ENCODE data around the gene SLC35C1. TPM values are rescaled to one million over a fixed set of nuclear protein-coding genes. Genes with fewer than 3 reads are reported as not detected.

The SLC35C1 gene
- total RNA-seq, 1 experiment from 2014 or later: 4.8 TPM

DNA sequence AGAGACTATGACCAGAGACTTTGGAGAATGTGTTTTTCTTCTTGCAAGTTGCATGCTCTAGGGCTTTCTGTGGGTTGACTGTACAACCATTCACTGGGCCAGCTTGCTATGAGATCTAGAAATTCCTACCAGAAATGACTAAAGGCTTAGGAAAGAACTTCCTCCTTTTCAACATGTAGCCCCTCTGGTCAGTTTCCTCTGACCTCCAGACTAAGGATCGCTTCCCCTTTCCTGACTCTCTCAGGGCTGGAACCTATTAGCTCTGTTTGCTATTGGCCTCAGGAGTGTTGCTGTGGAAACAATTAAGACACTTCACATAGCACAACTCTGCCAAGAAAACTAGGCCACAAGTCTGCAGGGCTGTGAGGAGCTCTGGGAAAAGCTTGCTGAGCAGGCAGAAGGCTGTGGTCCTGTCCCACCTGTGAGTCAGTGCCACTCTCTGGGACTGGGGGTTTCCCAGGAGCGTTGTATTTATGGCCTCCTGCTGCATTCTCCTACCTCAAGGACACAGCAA lies 53.1 kb downstream of the SLC35C1 start:
- no peak overlapping the region for H3K4me2 ChIP-seq (ENCODE audit: low read depth, low read length, poor library complexity, severe bottlenecking)
- H3K27ac ChIP-seq (ENCODE audit: low read length): no peak overlapping the region
- H3K27me3 ChIP-seq (ENCODE audit: low read length): no peaks in the 10 kb centered on the region
- no peaks in the 10 kb centered on the region for H3K9me2 ChIP-seq (replicated peaks; ENCODE audit: insufficient read depth, low read length)
- H3K4me3 ChIP-seq (ENCODE audit: low read length): no peak overlapping the region
- H3K9ac ChIP-seq (ENCODE audit: low read length): no peak overlapping the region
- H3K36me3 ChIP-seq (ENCODE audit: insufficient read depth, low read length): no peaks in the 10 kb centered on the region
- no peak overlapping the region for H2AFZ ChIP-seq (ENCODE audit: low read length)
- no peaks in the 10 kb centered on the region for H3K9me3 ChIP-seq (ENCODE audit: low read length)
- H4K20me1 ChIP-seq (ENCODE audit: insufficient read depth, low read depth, low read length): peaks cover 13% of the 10 kb centered on the region
- peaks cover 10% of the 10 kb centered on the region for H3K4me1 ChIP-seq (ENCODE audit: low read length)
- no peak for DNase-seq
- peaks cover 17% of the 10 kb centered on the region for H3K79me2 ChIP-seq (ENCODE audit: low read length)

DNA sequence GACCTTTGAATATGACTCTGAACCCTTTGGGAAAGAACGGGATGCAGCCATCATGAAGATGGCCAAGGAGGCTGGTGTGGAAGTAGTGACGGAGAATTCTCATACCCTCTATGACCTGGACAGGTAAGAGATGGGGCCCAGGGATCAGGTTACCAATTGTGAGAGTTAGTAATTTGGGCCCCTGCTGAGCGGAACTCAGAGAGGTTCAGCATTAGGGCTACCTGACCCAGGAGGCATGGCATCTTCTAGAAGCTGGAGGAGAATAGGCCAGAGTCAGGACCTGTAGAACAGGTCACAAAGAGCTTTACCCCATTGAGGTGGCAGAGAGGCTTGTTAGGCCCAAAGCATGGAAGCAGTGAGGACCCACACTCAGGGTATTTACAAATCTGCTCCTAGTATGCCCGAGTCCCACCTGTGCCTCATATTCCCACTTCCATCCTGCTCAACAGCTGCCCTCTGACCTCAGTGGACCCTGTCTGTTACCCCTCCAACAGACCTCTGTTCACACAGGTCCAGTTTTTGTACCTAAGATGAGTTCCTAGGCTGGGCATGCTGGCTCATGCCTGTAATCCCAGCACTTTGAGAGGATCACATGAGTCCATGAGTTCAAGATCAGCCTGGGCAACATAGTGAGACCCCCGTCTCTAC lies 53.9 kb downstream of the SLC35C1 start:
- Histone ChIP-seq H3K27me3 (ENCODE audit: low read length) (no peaks in the 10 kb centered on the region), H2AFZ (ENCODE audit: low read length) (no peak overlapping the region), H3K27ac (ENCODE audit: low read length) (no peak overlapping the region), H3K79me2 (ENCODE audit: low read length) (peaks cover 9% of the 10 kb centered on the region), H3K4me2 (ENCODE audit: low read depth, low read length, poor library complexity, severe bottlenecking) (no peak overlapping the region), H3K4me1 (ENCODE audit: low read length) (peaks cover 2% of the 10 kb centered on the region), H3K9ac (ENCODE audit: low read length) (no peak overlapping the region), H3K4me3 (ENCODE audit: low read length) (no peak overlapping the region), H3K36me3 (ENCODE audit: insufficient read depth, low read length) (no peaks in the 10 kb centered on the region), H4K20me1 (ENCODE audit: insufficient read depth, low read depth, low read length) (peaks cover 4% of the 10 kb centered on the region), H3K9me2 (replicated peaks; ENCODE audit: insufficient read depth, low read length) (no peaks in the 10 kb centered on the region), H3K9me3 (ENCODE audit: low read length) (no peaks in the 10 kb centered on the region)
- no peak for DNase-seq

DNA sequence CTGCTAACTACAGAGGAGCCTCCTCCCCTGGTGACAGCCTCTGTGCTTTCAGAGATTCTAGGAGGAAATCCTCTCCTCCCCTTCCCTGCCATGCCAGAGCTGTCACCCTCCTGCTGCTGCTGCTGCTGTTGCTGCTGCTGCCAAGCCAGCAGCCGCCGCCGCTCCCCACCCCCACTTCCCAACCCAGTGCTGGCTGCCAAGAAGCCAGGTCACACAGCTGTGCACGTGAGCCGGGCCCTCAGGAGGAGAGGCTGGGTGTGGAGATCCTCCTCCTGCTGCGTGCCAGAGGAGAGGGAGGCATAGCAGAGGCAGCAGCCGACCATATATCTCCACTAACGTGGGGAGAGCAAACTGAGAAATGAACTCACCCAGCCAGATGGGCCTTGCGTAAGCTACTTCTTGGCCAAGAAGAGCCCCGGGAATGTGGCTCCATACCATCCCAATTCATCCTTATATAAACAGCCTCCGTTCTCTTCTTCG lies 54.8 kb downstream of the SLC35C1 start:
- H3K4me1 ChIP-seq (ENCODE audit: low read length): no peaks in the 10 kb centered on the region
- no peaks in the 10 kb centered on the region for H3K36me3 ChIP-seq (ENCODE audit: insufficient read depth, low read length)

DNA sequence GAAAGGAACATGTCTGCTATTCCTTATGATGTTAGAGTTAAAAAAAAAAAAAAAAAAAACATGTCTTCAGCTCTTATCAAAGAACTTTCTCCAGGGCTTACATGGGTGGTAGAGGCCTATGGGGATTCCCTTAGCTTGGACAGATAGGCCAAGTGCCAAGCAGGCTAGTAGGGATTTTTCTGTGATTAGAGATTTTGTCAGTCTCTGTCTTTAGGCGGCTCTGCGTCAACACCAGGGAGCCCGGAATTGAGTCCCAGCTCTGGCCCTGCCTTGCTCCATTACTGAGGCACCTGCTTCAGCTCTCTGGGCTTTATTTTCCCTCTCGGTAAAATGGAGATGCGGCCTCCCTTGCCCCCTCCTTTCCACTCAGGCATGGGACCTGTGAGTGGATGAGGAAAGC lies 55.4 kb downstream of the SLC35C1 start:
- Histone ChIP-seq H2AFZ (ENCODE audit: low read length) (no peak overlapping the region), H3K79me2 (ENCODE audit: low read length) (no peaks in the 10 kb centered on the region; the same call in 1 of the 2 replicates), H3K4me1 (ENCODE audit: low read length) (no peaks in the 10 kb centered on the region), H3K9me3 (ENCODE audit: low read length) (no peaks in the 10 kb centered on the region), H3K36me3 (ENCODE audit: insufficient read depth, low read length) (no peaks in the 10 kb centered on the region), H3K9me2 (replicated peaks; ENCODE audit: insufficient read depth, low read length) (no peaks in the 10 kb centered on the region), H3K27ac (ENCODE audit: low read length) (no peak overlapping the region), H3K27me3 (ENCODE audit: low read length) (no peaks in the 10 kb centered on the region), H3K4me3 (ENCODE audit: low read length) (no peak overlapping the region), H4K20me1 (ENCODE audit: insufficient read depth, low read depth, low read length) (no peaks in the 10 kb centered on the region), H3K4me2 (ENCODE audit: low read depth, low read length, poor library complexity, severe bottlenecking) (no peak overlapping the region), H3K9ac (ENCODE audit: low read length) (no peak overlapping the region)
- DNase-seq: no peak

More for the DNA sequence above, 54.8 kb downstream of the SLC35C1 start:
- Histone ChIP-seq H3K9me2 (replicated peaks; ENCODE audit: insufficient read depth, low read length) (no peaks in the 10 kb centered on the region), H3K79me2 (ENCODE audit: low read length) (peaks cover 2% of the 10 kb centered on the region; the same call in 1 of the 2 replicates), H3K9me3 (ENCODE audit: low read length) (no peaks in the 10 kb centered on the region), H3K9ac (ENCODE audit: low read length) (no peak overlapping the region), H3K4me3 (ENCODE audit: low read length) (no peak overlapping the region), H2AFZ (ENCODE audit: low read length) (no peak overlapping the region), H3K27ac (ENCODE audit: low read length) (no peak overlapping the region), H4K20me1 (ENCODE audit: insufficient read depth, low read depth, low read length) (no peaks in the 10 kb centered on the region), H3K4me2 (ENCODE audit: low read depth, low read length, poor library complexity, severe bottlenecking) (no peak overlapping the region), H3K27me3 (ENCODE audit: low read length) (no peaks in the 10 kb centered on the region)
- DNase-seq: no peak

DNA sequence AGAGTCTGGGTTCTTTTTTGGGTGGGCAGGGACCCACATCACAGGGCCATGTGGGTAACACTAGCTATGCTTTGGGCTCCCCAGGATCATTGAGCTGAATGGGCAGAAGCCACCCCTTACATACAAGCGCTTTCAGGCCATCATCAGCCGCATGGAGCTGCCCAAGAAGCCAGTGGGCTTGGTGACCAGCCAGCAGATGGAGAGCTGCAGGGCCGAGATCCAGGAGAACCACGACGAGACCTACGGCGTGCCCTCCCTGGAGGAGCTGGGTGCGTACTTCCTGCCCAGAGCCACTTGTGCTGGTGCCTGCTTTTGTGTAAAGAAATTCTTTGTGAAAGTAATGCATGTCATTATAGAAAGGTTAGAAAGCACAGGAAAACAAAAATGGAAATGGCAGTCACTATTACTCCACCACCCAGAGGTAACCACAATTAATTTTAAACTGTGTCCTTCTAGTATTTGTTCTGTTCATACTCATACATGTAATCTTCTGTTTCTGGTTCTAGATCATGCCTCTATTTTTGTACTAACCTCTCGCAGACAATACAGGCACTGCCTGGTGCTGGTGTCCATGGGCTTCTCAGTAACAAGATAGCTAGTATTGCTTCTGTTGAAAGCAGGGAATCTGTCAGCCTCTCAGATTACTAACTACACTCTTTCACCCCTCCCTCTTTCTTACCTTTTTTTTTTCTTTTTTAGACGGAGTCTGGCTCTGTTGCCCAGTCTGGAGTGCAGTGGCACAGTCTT lies 56.0 kb downstream of the SLC35C1 start:
- H3K4me2 ChIP-seq (ENCODE audit: low read depth, low read length, poor library complexity, severe bottlenecking): no peak overlapping the region
- H2AFZ ChIP-seq (ENCODE audit: low read length): no peak overlapping the region
- no peaks in the 10 kb centered on the region for H4K20me1 ChIP-seq (ENCODE audit: insufficient read depth, low read depth, low read length)
- no peaks in the 10 kb centered on the region for H3K9me2 ChIP-seq (replicated peaks; ENCODE audit: insufficient read depth, low read length)
- H3K27ac ChIP-seq (ENCODE audit: low read length): no peak overlapping the region
- H3K4me1 ChIP-seq (ENCODE audit: low read length): no peaks in the 10 kb centered on the region
- no peaks in the 10 kb centered on the region for H3K9me3 ChIP-seq (ENCODE audit: low read length)
- no peak for DNase-seq
- H3K36me3 ChIP-seq (ENCODE audit: insufficient read depth, low read length): no peaks in the 10 kb centered on the region
- H3K9ac ChIP-seq (ENCODE audit: low read length): no peak overlapping the region
- H3K27me3 ChIP-seq (ENCODE audit: low read length): no peaks in the 10 kb centered on the region
- H3K79me2 ChIP-seq (ENCODE audit: low read length): no peaks in the 10 kb centered on the region
- H3K4me3 ChIP-seq (ENCODE audit: low read length): no peak overlapping the region

Other genes with a start within 250 kb of the SLC35C1 start
- 0.25 TPM in 1 of 2 replicates, not detected in the other for gene CHST1, start 139.5 kb upstream of the SLC35C1 start, total RNA-seq (2014; rRNA removed; shearing (Covaris generic); ENCODE audit: low replicate concordance)
- 12.5 and 16.1 TPM in 2 replicates for gene CRY2, start 42.3 kb downstream of the SLC35C1 start, total RNA-seq (2014; rRNA removed; shearing (Covaris generic); ENCODE audit: low replicate concordance)
- 0.83 TPM in 1 of 2 replicates, not detected in the other for gene MAPK8IP1, start 80.5 kb downstream of the SLC35C1 start, total RNA-seq (2014; rRNA removed; shearing (Covaris generic); ENCODE audit: low replicate concordance)
- 2.3 and 3.9 TPM in 2 replicates for gene FREY1, start 102.1 kb downstream of the SLC35C1 start, total RNA-seq (2014; rRNA removed; shearing (Covaris generic); ENCODE audit: low replicate concordance)
- gene PEX16, start 112.7 kb downstream of the SLC35C1 start, total RNA-seq (2014; rRNA removed; shearing (Covaris generic); ENCODE audit: low replicate concordance): 83.3 and 89.3 TPM in 2 replicates
- gene LARGE2, start 117.5 kb downstream of the SLC35C1 start, total RNA-seq (2014; rRNA removed; shearing (Covaris generic); ENCODE audit: low replicate concordance): 9.5 and 10.8 TPM in 2 replicates